Measurements from ENCODE around the gene ART5. TPM values are rescaled to one million over a fixed set of nuclear protein-coding genes. Genes with fewer than 3 reads are reported as not detected.
"Not testable (repeated sequence)": the region's sequence is repeated elsewhere in the genome, so short reads cannot be mapped to it uniquely, and the experiment has no call there.

ART5 gene
- total RNA-seq, 1 experiment from 2014 or later, result 4.5 TPM

GRCh38 chr11:3655547-3655946 lies 13.8 kb upstream of the ART5 start (continued):
- TF ChIP-seq ARID4B (CRISPR knock-in tag; IDR thresholded peaks at IDR 0.05; ENCODE audit: borderline replicate concordance), result no peak

GRCh38 chr11:3652514-3652913 lies 10.7 kb upstream of the ART5 start:
- H3K27me3 Mint-ChIP-seq (ENCODE audit: low read depth), result peaks cover 28% of the 10 kb centered on the region
- ATAC-seq; H3K4me1 Mint-ChIP-seq; DNase-seq (ENCODE audit: low spot score); CTCF ChIA-PET; H3K27ac Mint-ChIP-seq; POLR2A ChIA-PET; H3K4me3 Mint-ChIP-seq: not testable (repeated sequence)
- H3K9me3 Mint-ChIP-seq, result peaks cover 29% of the 10 kb centered on the region
- peaks cover 17% of the 10 kb centered on the region for H3K36me3 Mint-ChIP-seq

DNA sequence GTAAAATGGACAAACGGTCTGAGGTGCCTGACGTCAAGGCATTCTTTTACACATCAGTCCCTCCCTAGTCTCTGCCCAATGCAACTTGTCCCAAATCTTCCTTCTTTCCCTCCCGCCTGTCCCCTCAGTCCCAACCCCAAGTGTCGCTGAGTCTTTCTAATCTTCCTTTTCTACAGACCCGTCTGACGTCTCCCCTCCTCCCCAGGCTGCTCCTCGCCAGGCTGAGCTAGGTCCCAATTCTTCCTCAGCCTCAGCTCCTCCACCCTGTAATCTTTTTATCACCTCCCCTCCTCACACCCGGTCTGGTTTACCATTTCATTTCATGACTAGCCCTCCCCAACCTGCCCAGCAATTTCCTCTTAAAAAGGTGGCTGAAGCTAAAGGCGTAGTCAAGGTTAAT lies 7.6 kb upstream of the ART5 start:
- H3K4me1 Mint-ChIP-seq; ATAC-seq; CTCF ChIA-PET; DNase-seq (ENCODE audit: low spot score); H3K27ac Mint-ChIP-seq; POLR2A ChIA-PET: not testable (repeated sequence)
- Mint-ChIP-seq H3K36me3 (peaks cover 21% of the 10 kb centered on the region), H3K9me3 (peaks cover 37% of the 10 kb centered on the region), H3K27me3 (ENCODE audit: low read depth) (peaks cover 37% of the 10 kb centered on the region), H3K4me3 (0 out of 2 replicates have a peak overlapping the region, but pooled peaks have one; percentile 27)

DNA sequence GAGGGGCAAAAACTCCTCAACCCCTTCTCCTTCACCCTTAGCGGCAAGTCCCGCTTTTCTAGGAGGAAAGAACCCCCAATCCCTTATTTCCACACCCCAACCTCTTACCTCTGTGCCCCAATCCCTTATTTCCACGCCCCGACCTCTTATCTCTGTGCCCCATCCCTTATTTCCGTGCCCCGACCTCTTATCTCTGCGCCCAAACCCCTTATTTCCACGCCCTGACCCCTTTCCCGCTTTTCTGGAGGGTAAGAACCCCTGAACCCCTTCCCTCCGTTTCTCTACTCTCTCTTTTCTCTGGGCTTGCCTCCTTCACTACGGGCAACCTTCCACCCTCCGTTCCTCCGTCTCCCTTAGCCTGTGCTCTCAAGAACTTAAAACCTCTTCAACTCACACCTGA lies 7.1 kb upstream of the ART5 start:
- H3K27ac Mint-ChIP-seq; POLR2A ChIA-PET; H3K4me3 Mint-ChIP-seq; ATAC-seq; DNase-seq (ENCODE audit: low spot score); CTCF ChIA-PET; H3K4me1 Mint-ChIP-seq: not testable (repeated sequence)
- Mint-ChIP-seq H3K9me3 (peaks cover 40% of the 10 kb centered on the region), H3K36me3 (peaks cover 23% of the 10 kb centered on the region), H3K27me3 (ENCODE audit: low read depth) (peaks cover 42% of the 10 kb centered on the region)

GRCh38 chr11:3645552-3645951 lies 3.8 kb upstream of the ART5 start:
- ATAC-seq (no peak), DNase-seq (ENCODE audit: low spot score) (no peak)
- Mint-ChIP-seq H3K27ac (no peak overlapping the region), H3K4me1 (peaks cover 13% of the 10 kb centered on the region), H3K9me3 (peaks cover 40% of the 10 kb centered on the region), H3K36me3 (peaks cover 23% of the 10 kb centered on the region), H3K27me3 (ENCODE audit: low read depth) (peaks cover 48% of the 10 kb centered on the region), H3K4me3 (no peak overlapping the region)
- ChIA-PET CTCF (no interaction called here), POLR2A (no interaction called here)
- TF ChIP-seq, protein P1, sequence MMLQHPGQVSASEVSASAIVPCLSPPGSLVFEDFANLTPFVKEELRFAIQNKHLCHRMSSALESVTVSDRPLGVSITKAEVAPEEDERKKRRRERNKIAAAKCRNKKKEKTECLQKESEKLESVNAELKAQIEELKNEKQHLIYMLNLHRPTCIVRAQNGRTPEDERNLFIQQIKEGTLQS (CRISPR knock-in tag; conservative IDR thresholded peaks at IDR 0.05), result no peak
- TF ChIP-seq ETV6 (CRISPR knock-in tag; IDR thresholded peaks at IDR 0.05), result no peak
- no peak for TF ChIP-seq SOX15 (CRISPR knock-in tag; IDR thresholded peaks at IDR 0.05)
- no peak for TF ChIP-seq E2F1 (CRISPR knock-in tag; IDR thresholded peaks at IDR 0.05)
- TF ChIP-seq, protein P2, sequence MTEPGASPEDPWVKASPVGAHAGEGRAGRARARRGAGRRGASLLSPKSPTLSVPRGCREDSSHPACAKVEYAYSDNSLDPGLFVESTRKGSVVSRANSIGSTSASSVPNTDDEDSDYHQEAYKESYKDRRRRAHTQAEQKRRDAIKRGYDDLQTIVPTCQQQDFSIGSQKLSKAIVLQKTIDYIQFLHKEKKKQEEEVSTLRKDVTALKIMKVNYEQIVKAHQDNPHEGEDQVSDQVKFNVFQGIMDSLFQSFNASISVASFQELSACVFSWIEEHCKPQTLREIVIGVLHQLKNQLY (CRISPR knock-in tag; IDR thresholded peaks at IDR 0.05), result no peak
- TF ChIP-seq, protein P3, sequence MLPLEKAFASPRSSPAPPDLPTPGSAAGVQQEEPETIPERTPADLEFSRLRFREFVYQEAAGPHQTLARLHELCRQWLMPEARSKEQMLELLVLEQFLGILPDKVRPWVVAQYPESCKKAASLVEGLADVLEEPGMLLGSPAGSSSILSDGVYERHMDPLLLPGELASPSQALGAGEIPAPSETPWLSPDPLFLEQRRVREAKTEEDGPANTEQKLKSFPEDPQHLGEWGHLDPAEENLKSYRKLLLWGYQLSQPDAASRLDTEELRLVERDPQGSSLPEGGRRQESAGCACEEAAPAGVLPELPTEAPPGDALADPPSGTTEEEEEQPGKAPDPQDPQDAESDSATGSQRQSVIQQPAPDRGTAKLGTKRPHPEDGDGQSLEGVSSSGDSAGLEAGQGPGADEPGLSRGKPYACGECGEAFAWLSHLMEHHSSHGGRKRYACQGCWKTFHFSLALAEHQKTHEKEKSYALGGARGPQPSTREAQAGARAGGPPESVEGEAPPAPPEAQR (CRISPR knock-in tag; IDR thresholded peaks at IDR 0.05), result no peak
- TF ChIP-seq TEAD1 (CRISPR knock-in tag; IDR thresholded peaks at IDR 0.05), result no peak
- TF ChIP-seq TEAD4 (CRISPR knock-in tag; IDR thresholded peaks at IDR 0.05), result no peak
- TF ChIP-seq ZNF416 (CRISPR knock-in tag; IDR thresholded peaks at IDR 0.05), result no peak
- TF ChIP-seq FOXP1 (CRISPR knock-in tag; IDR thresholded peaks at IDR 0.05; ENCODE audit: borderline replicate concordance), result no peak
